HUES48 (cell line): ENCODE data around the gene GMEB2.
"Not testable (repeated sequence)": the region's sequence is repeated elsewhere in the genome, so short reads cannot be mapped to it uniquely, and the experiment has no call there.

Experiments used
- H3K27ac ChIP-seq: one replicate; pipeline ENCODE4 v1.7.0; 2013; ENCODE audit warnings: low read depth, low read length, inconsistent platforms
- H3K27me3 ChIP-seq: 2 replicates; pipeline ENCODE4 v1.6.1; 2013; ENCODE audit warnings: mild to moderate bottlenecking, low read length; ENCODE audit not compliant: control insufficient read depth, insufficient read depth
- H3K36me3 ChIP-seq: 2 replicates; pipeline ENCODE4 v1.6.1; 2013; ENCODE audit warnings: low read length; ENCODE audit not compliant: control insufficient read depth, insufficient read depth
- H3K4me1 ChIP-seq: 2 replicates; pipeline ENCODE4 v1.6.1; 2013; ENCODE audit warnings: mild to moderate bottlenecking, low read length; ENCODE audit not compliant: control insufficient read depth, insufficient read depth
- H3K4me3 ChIP-seq: 2 replicates; pipeline ENCODE4 v1.5.1; 2013; ENCODE audit warnings: mild to moderate bottlenecking, low read depth, low read length
- H3K9ac ChIP-seq: 2 replicates; pipeline ENCODE4 v1.6.1; 2013; ENCODE audit warnings: mild to moderate bottlenecking, low read depth, low read length, moderate library complexity
- H3K9me3 ChIP-seq: 2 replicates; pipeline ENCODE4 v1.6.1; 2013; ENCODE audit warnings: low read length; ENCODE audit not compliant: control insufficient read depth, insufficient read depth

GMEB2 gene

GRCh38 chr20:63643946-63644345, 17.0 kb upstream of the GMEB2 start:
- Histone ChIP-seq H3K27ac (no peak overlapping the region), H3K4me3 (no peak overlapping the region), H3K9ac (no peak overlapping the region), H3K27me3 (no peaks in the 10 kb centered on the region), H3K36me3 (peaks cover 6% of the 10 kb centered on the region), H3K9me3 (no peaks in the 10 kb centered on the region), H3K4me1 (peaks cover 6% of the 10 kb centered on the region; the same call in 1 of the 2 replicates)

GRCh38 chr20:63643499-63643898, 16.6 kb upstream of the GMEB2 start:
- H3K4me1 ChIP-seq: peaks cover 6% of the 10 kb centered on the region; the same call in 1 of the 2 replicates
- H3K36me3 ChIP-seq: peaks cover 6% of the 10 kb centered on the region
- H3K9ac ChIP-seq: no peak overlapping the region
- H3K27me3 ChIP-seq: no peaks in the 10 kb centered on the region
- H3K9me3 ChIP-seq: no peaks in the 10 kb centered on the region
- no peak overlapping the region for H3K4me3 ChIP-seq
- H3K27ac ChIP-seq: no peak overlapping the region

DNA sequence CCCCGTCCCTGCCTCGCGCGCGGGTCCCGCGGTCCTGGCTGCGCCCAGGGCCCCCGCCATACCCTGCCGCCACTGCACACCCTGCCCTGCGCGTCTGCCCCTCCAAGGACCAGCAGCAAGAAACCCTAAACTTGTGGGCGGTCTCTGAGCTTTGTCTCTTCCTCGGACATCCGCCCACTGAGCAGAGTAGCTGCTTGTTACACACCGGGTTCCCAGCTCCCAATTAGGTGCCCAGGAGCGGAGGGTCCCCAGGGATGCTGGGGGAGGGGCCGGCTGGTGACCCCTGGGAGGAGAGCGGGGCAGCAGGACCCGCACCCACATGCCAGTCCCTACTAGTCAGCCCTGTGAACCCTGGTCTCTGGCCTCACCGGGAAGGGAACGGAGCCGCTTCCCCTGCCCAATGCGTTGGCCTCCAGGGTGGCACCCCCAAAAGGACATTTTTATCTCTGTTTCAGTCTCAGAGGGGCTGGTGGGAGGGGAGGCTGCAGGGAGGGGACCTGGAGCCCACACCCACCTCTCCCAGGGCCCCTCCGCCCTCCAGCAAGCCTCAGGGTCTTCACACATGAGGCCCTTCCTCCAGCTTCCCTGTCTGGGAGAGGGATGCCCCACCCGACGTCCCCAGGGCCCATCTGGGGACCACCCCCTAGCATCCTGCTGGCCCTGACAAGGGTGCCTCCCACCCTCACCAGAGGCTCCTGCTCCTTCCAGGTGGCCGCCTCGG, 15.8 kb upstream of the GMEB2 start:
- H3K27me3 ChIP-seq: no peaks in the 10 kb centered on the region
- H3K36me3 ChIP-seq: peaks cover 2% of the 10 kb centered on the region; the same call in 1 of the 2 replicates
- H3K27ac ChIP-seq: peak overlapping the region; percentile 78
- H3K4me1 ChIP-seq: peaks cover 6% of the 10 kb centered on the region; the same call in 1 of the 2 replicates
- H3K9me3 ChIP-seq: no peaks in the 10 kb centered on the region
- H3K9ac ChIP-seq: peak overlapping the region; percentile 55
- H3K4me3 ChIP-seq: peak overlapping the region; percentile 71

- H3K9me3 ChIP-seq: no peaks in the 10 kb centered on the region
- H3K4me1 ChIP-seq: peaks cover 6% of the 10 kb centered on the region; the same call in 1 of the 2 replicates
- peak overlapping the region; percentile 55 for H3K9ac ChIP-seq
- H3K27ac ChIP-seq: peak overlapping the region; percentile 78
- H3K4me3 ChIP-seq: peak overlapping the region; percentile 71
- peaks cover 2% of the 10 kb centered on the region; the same call in 1 of the 2 replicates for H3K36me3 ChIP-seq
- H3K27me3 ChIP-seq: no peaks in the 10 kb centered on the region
Measured at GRCh38 chr20:63641792-63642523, 15.1 kb upstream of the GMEB2 start.

DNA sequence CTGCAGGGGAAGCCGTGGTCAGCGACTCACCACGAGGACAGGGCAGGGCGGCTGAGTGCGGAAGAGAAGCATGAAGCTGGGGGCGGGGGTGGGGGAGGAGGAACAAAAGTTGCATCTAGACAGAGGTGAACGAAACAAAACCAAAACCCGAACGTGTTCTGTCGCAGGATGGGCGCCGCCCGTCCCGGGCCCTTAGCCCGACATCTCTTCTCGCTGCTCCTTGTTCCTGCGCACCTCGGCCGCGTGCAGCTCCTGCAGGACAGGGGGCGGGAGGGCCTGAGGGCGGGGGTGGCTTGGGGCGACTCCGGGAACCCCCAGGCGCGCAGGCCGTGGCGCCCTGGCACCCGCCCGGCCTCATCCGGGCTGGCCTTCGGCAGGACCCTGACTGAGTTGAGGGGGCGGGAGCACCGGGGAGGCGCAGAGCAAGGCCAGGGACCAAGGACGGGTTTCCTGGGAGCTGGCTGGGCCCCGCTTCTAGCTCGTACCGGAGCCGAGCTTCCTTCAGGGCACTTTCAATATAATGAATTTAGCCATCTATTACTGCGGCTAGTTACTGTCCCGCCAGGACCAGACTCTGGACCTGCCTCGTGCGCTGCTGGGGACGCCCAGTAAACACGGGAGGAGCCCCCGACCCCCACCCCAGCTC, 14.4 kb upstream of the GMEB2 start:
- Histone ChIP-seq H3K4me1 (peaks cover 6% of the 10 kb centered on the region; the same call in 1 of the 2 replicates), H3K9ac (no peak overlapping the region; the same call in 1 of the 2 replicates), H3K27ac (peak overlapping the region; percentile 12), H3K9me3 (no peaks in the 10 kb centered on the region), H3K36me3 (peaks cover 2% of the 10 kb centered on the region; the same call in 1 of the 2 replicates), H3K27me3 (no peaks in the 10 kb centered on the region), H3K4me3 (peak overlapping the region; percentile 57)

DNA sequence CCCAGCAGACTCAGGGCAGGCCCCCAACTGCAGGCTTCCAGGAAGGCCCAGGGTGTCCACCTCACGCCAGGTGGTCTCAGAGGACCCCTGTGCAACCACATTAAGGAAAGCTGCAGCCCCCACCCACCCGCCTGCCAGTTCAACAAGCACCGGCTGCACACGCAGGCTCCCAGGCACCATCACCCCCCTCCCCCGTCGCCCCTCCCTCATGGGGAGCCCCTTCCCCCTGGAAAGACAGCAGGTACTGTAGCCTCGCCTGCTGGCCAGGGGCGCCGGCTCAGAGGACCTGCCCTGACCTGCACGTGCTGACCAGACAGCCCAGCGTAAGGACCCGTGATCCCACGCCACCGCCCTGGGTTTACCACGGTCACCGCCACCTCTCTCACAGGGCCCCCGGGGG, 13.8 kb upstream of the GMEB2 start:
- H3K27ac ChIP-seq, H3K9ac ChIP-seq, H3K9me3 ChIP-seq, H3K36me3 ChIP-seq, H3K4me1 ChIP-seq, H3K27me3 ChIP-seq, H3K4me3 ChIP-seq: not testable (repeated sequence)

- H3K9me3 ChIP-seq: no peaks in the 10 kb centered on the region
- peaks cover 2% of the 10 kb centered on the region; the same call in 1 of the 2 replicates for H3K36me3 ChIP-seq
- no peak overlapping the region for H3K27ac ChIP-seq
- no peaks in the 10 kb centered on the region for H3K27me3 ChIP-seq
- H3K4me1 ChIP-seq: peaks cover 6% of the 10 kb centered on the region; the same call in 1 of the 2 replicates
- no peak overlapping the region for H3K9ac ChIP-seq
- no peak overlapping the region for H3K4me3 ChIP-seq
Measured at GRCh38 chr20:63640086-63640485, 13.2 kb upstream of the GMEB2 start.

DNA sequence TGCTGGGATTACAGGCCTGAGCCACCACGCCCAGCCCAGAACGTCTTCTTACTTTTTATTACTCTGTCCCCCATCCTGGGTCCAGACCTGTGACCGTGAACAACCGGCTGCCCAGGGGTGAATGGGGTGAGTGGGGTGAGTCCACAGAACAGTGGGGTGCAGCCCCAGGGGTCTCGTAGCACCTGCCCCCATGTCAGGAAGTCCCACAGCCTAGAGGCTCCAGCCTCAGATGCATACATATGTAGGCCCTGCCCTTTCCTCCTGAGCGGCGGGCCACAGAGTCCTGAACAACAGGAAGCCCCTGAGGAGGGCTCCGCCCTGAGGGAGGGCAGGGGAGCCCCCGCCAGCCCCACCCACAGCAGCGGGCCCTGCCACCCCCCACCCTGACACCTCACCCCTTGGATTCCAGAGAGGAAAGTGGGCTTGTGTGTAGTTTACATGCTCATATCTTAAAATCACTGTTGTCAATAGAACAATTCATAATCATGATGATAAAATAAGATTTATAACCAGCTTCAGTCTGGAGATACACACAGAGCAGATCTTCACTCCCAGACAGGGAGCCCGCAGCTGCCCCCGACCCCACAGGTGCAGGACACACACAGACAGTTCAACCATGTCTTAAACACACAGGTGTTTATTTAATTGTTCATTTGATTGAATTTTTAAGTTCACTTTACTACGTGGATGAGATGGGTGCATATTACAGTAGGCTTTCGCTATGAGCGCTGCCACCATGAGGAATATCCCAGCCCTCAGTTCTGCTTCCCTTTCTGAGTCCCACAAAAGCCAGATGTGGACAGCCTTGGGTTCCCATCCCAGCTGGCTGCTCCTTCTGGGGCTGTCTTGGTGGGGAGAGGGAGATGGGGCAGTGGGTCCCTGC, 12.4 kb upstream of the GMEB2 start:
- Histone ChIP-seq H3K36me3 (peaks cover 2% of the 10 kb centered on the region; the same call in 1 of the 2 replicates), H3K27ac (no peak overlapping the region), H3K4me1 (peaks cover 6% of the 10 kb centered on the region; the same call in 1 of the 2 replicates), H3K4me3 (no peak overlapping the region), H3K9ac (no peak overlapping the region), H3K9me3 (no peaks in the 10 kb centered on the region), H3K27me3 (no peaks in the 10 kb centered on the region)

- no peaks in the 10 kb centered on the region for H3K9me3 ChIP-seq
- H3K4me3 ChIP-seq: no peak overlapping the region
- no peaks in the 10 kb centered on the region for H3K4me1 ChIP-seq
- no peaks in the 10 kb centered on the region for H3K36me3 ChIP-seq
- H3K9ac ChIP-seq: no peak overlapping the region
- no peaks in the 10 kb centered on the region for H3K27me3 ChIP-seq
- no peak overlapping the region for H3K27ac ChIP-seq
Measured at GRCh38 chr20:63636752-63637628, 10.1 kb upstream of the GMEB2 start.
